PC-9 (cell line): ENCODE measurements around the gene KIAA0753. TPM values are rescaled to one million over a fixed set of nuclear protein-coding genes. Genes with fewer than 3 reads are reported as not detected.

Source experiments
- BruUV-seq: library from RNA; stranded (reverse); fragments of 400-500 nt; replicated peaks from 2 replicates; lab custom pipeline; 2021; lab: Mats Ljungman, UMichigan
- CTCF ChIA-PET: fragments of 300-600 bp; sonication (Branson Sonifier 250); formaldehyde crosslinking; loops from one replicate; lab custom pipeline; 2022; ENCODE audit warnings: antibody characterized with exemption; lab: Charles Lee
- POLR2A ChIA-PET: fragments of 300-600 bp; sonication (Branson Sonifier 250); formaldehyde crosslinking; loops from one replicate; lab custom pipeline; 2022; ENCODE audit warnings: antibody characterized with exemption; ENCODE audit not compliant: unreplicated experiment; lab: Charles Lee
- DNase-seq, 2 experiments: peaks; one replicate each; pipeline versions ENCODE4 v3.0.0 to v3.0.0-alpha.2; 2015 to 2022; ENCODE audit warnings: mixed read lengths in 1 of 2
- H2AFZ ChIP-seq: fragments of 200-600 bp; sonication (generic); 2 replicates; pipeline ENCODE4 v1.8.1; 2017; ENCODE audit warnings: antibody characterized with exemption
- H3F3A ChIP-seq: fragments of 200-600 bp; sonication (generic); 2 replicates; pipeline ENCODE4 v1.8.1; 2017; ENCODE audit warnings: antibody characterized with exemption, mild to moderate bottlenecking, low read depth; ENCODE audit not compliant: insufficient read depth
- H3K27ac ChIP-seq: fragments of 200-600 bp; sonication (generic); 2 replicates; pipeline ENCODE4 v1.6.1; 2016; ENCODE audit warnings: mixed run types
- H3K27me3 ChIP-seq: fragments of 200-600 bp; sonication (generic); 2 replicates; pipeline ENCODE4 v1.6.1; 2016; ENCODE audit warnings: low read depth, mixed run types; ENCODE audit not compliant: insufficient read depth
- H3K36me3 ChIP-seq: fragments of 200-600 bp; sonication (generic); 2 replicates; pipeline ENCODE4 v1.6.1; 2016; ENCODE audit warnings: low read depth, mixed run types
- H3K4me1 ChIP-seq: fragments of 200-600 bp; sonication (generic); replicated peaks from 2 replicates; pipeline ENCODE4 v1.6.1; 2016; ENCODE audit warnings: mixed run types; ENCODE audit not compliant: insufficient read depth
- H3K4me2 ChIP-seq: fragments of 200-600 bp; sonication (generic); 2 replicates; pipeline ENCODE4 v1.6.1; 2017; ENCODE audit warnings: mixed run types
- H3K4me3 ChIP-seq: fragments of 200-600 bp; sonication (generic); 2 replicates; pipeline ENCODE4 v1.6.1; 2016; ENCODE audit warnings: mixed run types
- H3K79me2 ChIP-seq: fragments of 200-600 bp; sonication (generic); 2 replicates; pipeline ENCODE4 v1.6.1; 2017; ENCODE audit warnings: low read depth, mixed run types
- H3K9me2 ChIP-seq: fragments of 200-600 bp; sonication (generic); 2 replicates; pipeline ENCODE4 v1.8.1; 2017; ENCODE audit warnings: mild to moderate bottlenecking; ENCODE audit not compliant: insufficient read depth
- H3K9me3 ChIP-seq: fragments of 200-600 bp; sonication (generic); 2 replicates; pipeline ENCODE4 v1.8.1; 2016; ENCODE audit warnings: low read depth; ENCODE audit not compliant: insufficient read depth
- H4K20me1 ChIP-seq: fragments of 200-600 bp; sonication (generic); 2 replicates; pipeline ENCODE4 v1.8.1; 2017; ENCODE audit not compliant: insufficient read depth
- CTCF ChIP-seq: fragments of 200-600 bp; sonication (generic); conservative IDR thresholded peaks from 2 replicates; pipeline ENCODE4 v1.6.1; 2017; ENCODE audit warnings: mixed run types, antibody characterized with exemption, mild to moderate bottlenecking, moderate library complexity
- EZH2 ChIP-seq: fragments of 200-600 bp; sonication (generic); IDR thresholded peaks from 2 replicates; pipeline ENCODE4 v1.8.0; 2017; ENCODE audit warnings: antibody characterized with exemption, low read depth
- intact Hi-C: fragments of 100-400 bp; cut with micrococcal nuclease; formaldehyde crosslinking; loops from one replicate; pipeline ENCODE4 v1.10.0; 2022; ENCODE audit not compliant: unreplicated experiment
- total RNA-seq: library from RNA; stranded (reverse); gene quantifications from 2 replicates; pipeline ENCODE4 v1.2.3, GENCODE V29; 2021

The KIAA0753 gene
- total RNA-seq, 1 experiment from 2014 or later, result 47.0 TPM

DNA sequence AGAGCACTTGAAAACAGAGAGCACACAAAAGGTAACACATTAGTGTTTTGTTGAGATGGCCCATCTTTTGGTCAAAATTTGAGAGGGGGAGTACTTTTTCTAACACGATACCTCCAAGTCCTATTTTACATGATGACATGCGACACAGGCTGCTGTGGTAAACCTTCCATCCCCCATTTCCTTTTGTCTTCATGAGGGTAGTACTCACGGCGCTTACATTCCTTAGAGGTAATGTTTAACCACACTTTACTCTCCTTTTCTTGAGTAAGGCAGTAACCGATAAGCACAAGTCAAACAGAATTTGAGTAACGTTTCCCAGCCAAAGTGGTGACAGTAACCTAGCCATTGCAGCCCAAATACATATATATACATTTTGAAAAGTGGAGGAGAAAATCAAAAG is 48.3 kb downstream of the KIAA0753 start:
- Histone ChIP-seq H3K9me2 (no peaks in the 10 kb centered on the region), H3K79me2 (no peaks in the 10 kb centered on the region), H3K36me3 (peaks cover 51% of the 10 kb centered on the region), H2AFZ (no peak overlapping the region), H3K4me1 (no peaks in the 10 kb centered on the region), H3K9me3 (no peaks in the 10 kb centered on the region), H4K20me1 (no peaks in the 10 kb centered on the region), H3K4me2 (no peak overlapping the region), H3F3A (no peaks in the 10 kb centered on the region), H3K27me3 (no peaks in the 10 kb centered on the region), H3K4me3 (no peak overlapping the region), H3K27ac (no peak overlapping the region)
- DNase-seq, result no peak
- intact Hi-C loops, result loop anchor here (5.0 kb wide), 1 partner anchor 35 kb away; no protein-coding TSS in a partner anchor
- no TSS peak for BruUV-seq
- TF ChIP-seq CTCF (no peak), EZH2 (no peak)
- ChIA-PET POLR2A (no interaction called here), CTCF (no interaction called here)

- Histone ChIP-seq H3K36me3 (peaks cover 49% of the 10 kb centered on the region), H3K4me2 (no peak overlapping the region), H3K27ac (no peak overlapping the region), H3F3A (no peaks in the 10 kb centered on the region), H3K4me3 (no peak overlapping the region), H2AFZ (no peak overlapping the region), H3K9me2 (no peaks in the 10 kb centered on the region), H3K4me1 (no peaks in the 10 kb centered on the region), H3K9me3 (no peaks in the 10 kb centered on the region), H3K79me2 (no peaks in the 10 kb centered on the region), H3K27me3 (no peaks in the 10 kb centered on the region), H4K20me1 (no peaks in the 10 kb centered on the region)
- BruUV-seq, result no TSS peak
- no peak for DNase-seq
- ChIA-PET CTCF (interaction anchor here (0.6 kb wide), 1 partner anchor 1278 kb away, joined by 6 read pairs; no protein-coding TSS in a partner anchor), POLR2A (no interaction called here)
- intact Hi-C loops, result loop anchor here (5.0 kb wide), 1 partner anchor 36 kb away; no protein-coding TSS in a partner anchor
- TF ChIP-seq CTCF, result no peak
- TF ChIP-seq EZH2, result no peak
Measured at GRCh38 chr17:6591599-6592158, 48.8 kb downstream of the KIAA0753 start.

GRCh38 chr17:6589266-6589946 is 51.1 kb downstream of the KIAA0753 start:
- ChIA-PET CTCF (no interaction called here), POLR2A (no interaction called here)
- Histone ChIP-seq H2AFZ (no peak overlapping the region), H3K4me1 (no peaks in the 10 kb centered on the region), H3K36me3 (peaks cover 57% of the 10 kb centered on the region), H4K20me1 (no peaks in the 10 kb centered on the region; the same call in 1 of the 2 replicates), H3F3A (no peaks in the 10 kb centered on the region), H3K4me2 (no peak overlapping the region), H3K27ac (no peak overlapping the region), H3K9me3 (no peaks in the 10 kb centered on the region), H3K4me3 (no peak overlapping the region), H3K79me2 (no peaks in the 10 kb centered on the region), H3K9me2 (no peaks in the 10 kb centered on the region), H3K27me3 (no peaks in the 10 kb centered on the region)
- TF ChIP-seq EZH2, result no peak
- TF ChIP-seq CTCF, result no peak
- no peak for DNase-seq
- intact Hi-C loops, result no loop called here
- BruUV-seq, result no TSS peak
